KMS-11 (cell line): Measurements from ENCODE around the gene C4orf51.

Experiments used
- H2AFZ ChIP-seq: fragments of 200-600 bp; sonication (generic); 2 replicates; pipeline ENCODE4 v1.6.1; 2016; ENCODE audit warnings: antibody characterized with exemption, mixed run types, low read depth
- H3K27ac ChIP-seq: fragments of 200-600 bp; sonication (generic); 2 replicates; pipeline ENCODE4 v1.6.1; 2016; ENCODE audit warnings: mild to moderate bottlenecking, mixed run types
- H3K27me3 ChIP-seq: fragments of 200-600 bp; sonication (generic); 2 replicates; pipeline ENCODE4 v1.6.1; 2017; ENCODE audit warnings: mild to moderate bottlenecking, low read depth, mixed run types, moderate library complexity; ENCODE audit not compliant: insufficient read depth
- H3K36me3 ChIP-seq: fragments of 200-600 bp; sonication (generic); 2 replicates; pipeline ENCODE4 v1.6.1; 2017; ENCODE audit warnings: mild to moderate bottlenecking, mixed run types; ENCODE audit not compliant: insufficient read depth
- H3K4me1 ChIP-seq: fragments of 200-600 bp; sonication (generic); 2 replicates; pipeline ENCODE4 v1.6.1; 2016; ENCODE audit warnings: mild to moderate bottlenecking, low read depth, mixed run types; ENCODE audit not compliant: poor library complexity, severe bottlenecking
- H3K4me2 ChIP-seq: fragments of 200-600 bp; sonication (generic); 2 replicates; pipeline ENCODE4 v1.7.0; 2016; ENCODE audit warnings: mild to moderate bottlenecking, mixed run types
- H3K4me3 ChIP-seq: fragments of 200-600 bp; sonication (generic); IDR thresholded peaks from 2 replicates; pipeline ENCODE4 v1.6.1; 2017; ENCODE audit warnings: low read depth, low read length, mixed read lengths; ENCODE audit not compliant: insufficient read depth
- H3K79me2 ChIP-seq: fragments of 200-600 bp; sonication (generic); 2 replicates; pipeline ENCODE4 v1.6.1; 2016; ENCODE audit warnings: low read depth, mixed run types; ENCODE audit not compliant: insufficient read depth
- H3K9ac ChIP-seq: fragments of 200-600 bp; sonication (generic); 2 replicates; pipeline ENCODE4 v1.6.1; 2016; ENCODE audit warnings: mild to moderate bottlenecking, mixed run types
- H4K20me1 ChIP-seq: fragments of 200-600 bp; sonication (generic); 2 replicates; pipeline ENCODE4 v1.6.1; 2016; ENCODE audit warnings: mild to moderate bottlenecking, mixed run types; ENCODE audit not compliant: insufficient read depth
- CTCF ChIP-seq: fragments of 200-600 bp; sonication (generic); conservative IDR thresholded peaks from 2 replicates; pipeline ENCODE4 v1.6.1; 2017; ENCODE audit warnings: low read depth, mild to moderate bottlenecking, antibody characterized with exemption, low read length, moderate library complexity, mixed read lengths

C4orf51 gene

GRCh38 chr4:145736241-145736831 lies 56.4 kb downstream of the C4orf51 start:
- Histone ChIP-seq H2AFZ (no peak overlapping the region), H3K4me1 (peaks cover 12% of the 10 kb centered on the region), H3K9ac (no peak overlapping the region), H4K20me1 (no peaks in the 10 kb centered on the region), H3K36me3 (no peaks in the 10 kb centered on the region), H3K27ac (no peak overlapping the region), H3K4me3 (no peak overlapping the region), H3K27me3 (no peaks in the 10 kb centered on the region), H3K79me2 (no peaks in the 10 kb centered on the region), H3K4me2 (no peak overlapping the region)
- TF ChIP-seq CTCF: no peak

GRCh38 chr4:145739845-145740244 lies 59.9 kb downstream of the C4orf51 start:
- Histone ChIP-seq H3K79me2 (no peaks in the 10 kb centered on the region), H2AFZ (no peak overlapping the region), H3K4me3 (no peak overlapping the region), H4K20me1 (no peaks in the 10 kb centered on the region), H3K4me2 (no peak overlapping the region), H3K36me3 (no peaks in the 10 kb centered on the region), H3K27ac (no peak overlapping the region), H3K27me3 (no peaks in the 10 kb centered on the region), H3K4me1 (no peaks in the 10 kb centered on the region), H3K9ac (no peak overlapping the region)
- no peak for TF ChIP-seq CTCF

- Histone ChIP-seq H3K79me2 (no peaks in the 10 kb centered on the region), H3K9ac (no peak overlapping the region), H3K4me3 (no peak overlapping the region), H3K27ac (no peak overlapping the region), H3K4me2 (no peak overlapping the region), H3K4me1 (no peaks in the 10 kb centered on the region), H3K36me3 (no peaks in the 10 kb centered on the region), H3K27me3 (no peaks in the 10 kb centered on the region), H2AFZ (no peak overlapping the region), H4K20me1 (no peaks in the 10 kb centered on the region)
- no peak for TF ChIP-seq CTCF
Measured at GRCh38 chr4:145740806-145741205, 60.9 kb downstream of the C4orf51 start.

GRCh38 chr4:145743641-145744040 lies 63.7 kb downstream of the C4orf51 start:
- Histone ChIP-seq H3K27me3 (no peaks in the 10 kb centered on the region), H3K27ac (no peak overlapping the region), H2AFZ (no peak overlapping the region), H3K9ac (no peak overlapping the region), H4K20me1 (no peaks in the 10 kb centered on the region), H3K36me3 (no peaks in the 10 kb centered on the region), H3K4me2 (no peak overlapping the region), H3K79me2 (no peaks in the 10 kb centered on the region), H3K4me3 (no peak overlapping the region), H3K4me1 (no peaks in the 10 kb centered on the region)
- no peak for TF ChIP-seq CTCF
